ENCODE measurements around the gene EXOC3L1.

DNA sequence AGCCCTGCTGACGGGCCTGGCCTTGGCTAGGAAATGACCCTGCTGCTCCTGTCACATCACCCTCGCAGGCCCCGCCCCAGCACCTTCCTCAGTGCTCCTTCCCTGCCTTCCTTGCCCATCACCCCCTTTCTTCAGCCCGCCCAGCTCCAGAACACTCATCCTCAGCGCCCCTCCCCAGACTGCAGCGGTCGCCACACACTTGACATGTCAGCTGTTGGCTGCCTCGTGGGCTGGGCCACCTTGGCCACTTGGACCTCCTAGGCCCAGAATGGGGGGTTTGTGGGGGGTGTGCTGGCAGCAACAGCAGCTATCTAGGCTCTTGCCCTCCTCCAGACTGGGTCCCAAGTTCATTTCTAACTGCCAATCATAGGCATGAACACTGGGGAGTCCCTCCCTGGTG, 19.6 kb upstream of the EXOC3L1 start:
- TF ChIP-seq EZH2 (IDR thresholded peaks at IDR 0.05; ENCODE audit: low read depth) (no peak), CTCF (conservative IDR thresholded peaks at IDR 0.05) (no peak)

Measured in PC-9 (cell line).